ENCODE measurements around the gene SYT7.

The SYT7 gene

DNA sequence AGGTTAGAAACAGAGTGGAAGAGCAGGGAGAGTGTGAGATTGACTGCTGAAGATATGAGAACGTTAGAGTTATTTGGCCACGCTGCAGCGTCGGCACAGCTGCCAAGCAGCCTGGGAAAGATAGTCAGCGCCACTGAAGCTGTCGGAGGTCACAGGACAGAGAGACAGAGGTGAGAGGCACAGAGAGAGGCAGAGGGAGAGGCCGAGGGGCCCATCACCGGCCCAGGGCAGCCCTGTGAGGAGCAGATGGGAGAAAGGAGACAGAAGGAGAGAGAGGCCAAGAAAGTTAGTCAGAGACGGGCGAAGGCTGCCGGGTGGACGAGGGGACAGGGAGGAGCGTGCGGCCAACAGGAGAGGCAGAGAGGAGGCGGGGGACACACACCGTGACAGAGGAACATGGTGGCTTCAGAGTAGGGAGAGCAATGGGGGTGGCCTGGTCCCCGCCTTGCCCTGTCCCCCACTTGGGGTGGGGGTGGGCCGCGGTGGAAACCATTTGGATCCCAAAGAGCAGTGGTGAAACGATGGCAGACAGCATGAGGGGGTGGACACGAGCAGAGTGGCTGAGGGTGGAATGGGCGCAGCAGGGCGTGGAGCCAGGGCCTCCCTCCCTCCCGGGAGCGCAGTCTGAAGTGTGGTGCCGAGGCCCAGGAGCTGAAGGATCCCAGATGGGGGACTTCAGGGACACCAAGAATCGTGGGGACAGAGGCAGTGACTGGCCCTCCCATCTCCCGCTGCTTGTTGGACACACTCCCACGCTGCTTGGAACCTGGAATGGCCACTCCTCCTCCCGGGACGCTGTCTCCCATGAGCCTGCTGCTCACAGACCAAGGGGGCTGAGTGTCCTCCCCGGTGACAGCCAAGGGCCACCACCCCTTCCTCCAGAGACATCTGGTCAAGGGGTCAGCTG lies 45.7 kb downstream of the SYT7 start:
- DNase-seq = no peak

DNA sequence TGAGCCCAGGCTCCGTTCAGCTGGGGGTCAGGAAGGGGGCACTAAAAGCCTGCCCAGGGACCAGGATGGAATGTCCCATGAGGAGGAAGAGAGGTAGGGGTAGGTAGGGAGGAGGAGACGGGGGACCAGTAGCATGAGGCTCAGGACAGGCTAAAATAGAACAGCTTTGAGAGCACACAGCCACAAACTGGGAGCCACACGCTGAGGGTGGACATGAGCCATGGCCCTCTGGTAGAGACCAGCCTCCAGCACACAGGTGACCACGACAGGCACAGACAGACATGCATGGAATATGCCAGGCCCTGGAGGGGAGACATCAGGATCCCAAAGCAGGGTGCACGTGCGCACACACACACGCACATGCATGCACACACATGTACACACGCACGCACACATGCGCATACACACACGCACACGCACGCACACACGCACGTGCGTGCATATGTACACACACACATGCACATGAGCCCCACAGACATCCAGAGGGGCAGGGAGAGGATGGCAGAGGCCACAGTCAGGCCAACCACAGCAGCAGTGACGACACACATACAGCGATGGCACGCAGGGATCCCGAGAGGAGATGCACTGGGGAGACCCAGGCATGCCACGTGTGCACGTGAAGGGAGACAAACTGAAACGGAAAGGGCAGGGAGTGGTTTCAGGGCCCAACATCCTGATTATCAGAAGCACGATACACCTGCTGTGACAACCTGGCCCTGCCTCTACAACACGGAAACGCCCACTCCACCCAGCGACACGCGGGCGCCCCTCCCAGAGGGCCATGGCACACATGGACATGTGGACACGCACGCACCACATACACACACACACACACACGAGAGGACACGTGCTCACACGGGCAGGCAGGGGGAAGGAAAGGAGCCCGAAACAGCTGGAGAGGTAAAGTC lies 46.6 kb downstream of the SYT7 start:
- no peak for DNase-seq

DNA sequence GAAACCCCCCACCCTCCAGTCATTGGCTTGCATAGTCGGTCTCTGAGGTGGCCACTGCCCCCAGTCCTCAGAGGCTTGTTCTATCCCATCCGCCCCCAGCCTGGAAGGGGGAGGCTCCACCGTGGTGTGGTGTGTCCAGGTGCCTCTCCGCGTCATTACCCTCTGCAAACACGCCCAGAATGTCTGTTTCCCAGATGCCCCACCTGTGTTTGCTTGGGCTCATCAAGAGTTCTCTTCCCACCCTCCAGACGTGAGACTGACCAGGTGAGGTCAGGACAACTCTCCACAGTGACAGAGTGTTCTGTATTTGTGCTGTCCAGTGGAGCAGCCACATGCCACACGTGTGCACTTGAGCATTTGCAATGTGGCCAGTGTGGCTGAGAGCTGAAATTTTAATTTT lies 47.5 kb downstream of the SYT7 start:
- no peak for DNase-seq

DNA sequence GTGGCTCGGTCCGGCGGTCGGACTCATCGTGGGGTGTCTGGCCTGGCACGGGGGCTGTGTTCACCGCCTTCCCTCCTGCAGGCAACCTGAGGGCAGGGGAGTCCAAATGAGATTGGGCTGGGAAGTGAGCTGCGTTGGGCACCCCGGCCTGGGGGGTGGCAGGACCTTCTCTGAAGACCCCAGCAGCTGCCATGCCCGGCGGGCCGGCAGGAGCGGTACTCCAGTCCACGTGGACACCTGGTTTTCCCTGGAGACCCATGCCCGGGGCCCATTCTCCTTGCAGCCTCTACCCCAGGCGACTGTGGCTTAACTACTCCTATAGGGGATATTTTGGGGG lies 47.9 kb downstream of the SYT7 start:
- no peak for DNase-seq

DNA sequence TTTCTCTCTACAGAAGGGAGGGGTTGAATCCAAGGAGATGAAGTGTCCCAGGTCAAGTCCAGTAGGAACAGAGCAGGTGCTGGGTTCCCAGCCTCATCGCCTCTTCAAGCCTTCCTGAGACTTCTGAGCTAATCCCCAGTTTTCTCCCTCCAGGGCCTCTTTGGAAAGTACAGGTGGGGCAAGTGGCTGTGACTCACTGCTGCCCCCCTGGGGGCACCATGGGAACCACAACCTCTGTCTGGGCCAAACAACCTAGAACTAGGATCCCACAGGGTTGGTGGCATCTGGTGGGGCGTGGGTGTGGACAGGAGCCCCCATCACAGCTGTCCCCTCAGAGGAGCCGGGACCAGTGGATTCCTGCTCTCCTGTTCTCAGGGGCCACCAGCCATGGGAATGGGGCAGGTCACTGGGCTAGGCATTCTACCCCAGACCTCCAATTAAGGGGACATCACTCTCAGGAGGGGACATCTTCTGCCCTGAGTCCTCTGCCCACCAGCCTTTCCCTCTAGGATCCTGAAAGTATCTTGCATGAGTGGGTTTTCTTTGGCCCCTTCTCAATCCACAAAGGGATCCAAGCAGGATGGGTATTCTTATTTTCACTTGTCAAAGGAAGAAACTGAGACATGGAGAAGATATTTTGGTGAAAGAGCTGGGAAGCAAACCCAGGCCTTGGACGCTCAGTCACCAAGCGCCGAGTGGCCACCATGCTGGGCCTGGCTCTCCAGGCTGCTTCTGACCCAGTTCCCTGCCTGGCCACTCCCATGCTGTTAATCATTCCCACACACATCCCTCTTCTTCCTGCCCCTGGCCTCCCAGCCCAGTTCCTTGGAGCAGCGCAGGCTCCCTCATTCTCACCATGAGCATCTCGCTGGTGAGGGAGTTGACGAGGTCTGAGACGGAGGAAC lies 48.5 kb downstream of the SYT7 start:
- DNase-seq = no peak

DNA sequence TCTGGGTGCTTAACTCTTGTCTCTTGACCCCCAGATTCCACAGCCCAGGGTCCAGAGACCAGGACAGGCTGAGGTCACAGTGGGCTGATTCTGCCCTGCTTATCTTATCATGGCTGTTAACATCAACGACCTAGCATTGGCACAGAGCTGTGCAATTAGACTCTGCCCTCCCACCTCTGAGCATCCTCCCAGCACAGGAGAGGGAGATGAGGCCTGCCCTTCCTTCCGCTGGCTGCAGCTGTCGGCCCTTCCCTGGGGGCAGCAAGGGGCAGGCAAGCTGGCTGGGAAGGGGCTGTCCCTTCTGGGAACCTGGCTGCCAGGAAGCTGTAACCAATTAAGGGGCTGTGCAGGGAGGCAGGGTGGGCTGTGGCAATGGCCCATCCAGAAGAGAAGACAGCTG lies 49.8 kb downstream of the SYT7 start:
- no peak for DNase-seq

DNA sequence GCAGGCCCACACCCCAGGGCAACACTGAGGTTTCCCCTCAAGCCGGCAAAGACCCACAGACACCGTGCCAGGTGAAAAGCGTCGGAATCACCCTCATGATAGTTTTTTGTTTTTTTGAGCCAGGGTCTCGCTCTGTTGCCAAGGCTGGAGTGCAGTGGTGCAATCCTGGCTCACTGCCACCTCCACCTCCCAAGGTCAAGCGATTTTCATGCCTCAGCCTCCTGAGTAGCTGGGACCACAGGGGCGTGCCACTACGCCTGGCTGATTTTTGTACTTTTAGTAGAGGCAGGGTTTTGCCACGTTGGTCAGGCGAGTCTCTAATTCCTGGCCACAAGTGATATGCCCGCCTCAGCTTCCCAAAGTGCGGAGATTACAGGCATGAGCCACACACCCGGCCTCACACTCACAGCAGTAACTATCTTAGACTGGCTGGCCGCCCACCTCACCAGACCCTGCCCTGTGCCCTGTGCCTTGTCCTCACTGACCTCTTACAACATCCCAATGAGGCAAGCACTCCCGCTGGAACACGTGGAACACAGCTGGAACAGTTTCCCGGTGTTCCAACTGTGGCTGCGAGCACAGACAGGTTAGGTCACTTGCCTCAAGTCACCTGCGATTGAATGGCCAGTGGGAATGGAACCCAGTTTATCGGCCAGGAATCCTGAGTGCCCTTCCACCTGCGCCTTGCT lies 51.2 kb downstream of the SYT7 start:
- DNase-seq = no peak

DNA sequence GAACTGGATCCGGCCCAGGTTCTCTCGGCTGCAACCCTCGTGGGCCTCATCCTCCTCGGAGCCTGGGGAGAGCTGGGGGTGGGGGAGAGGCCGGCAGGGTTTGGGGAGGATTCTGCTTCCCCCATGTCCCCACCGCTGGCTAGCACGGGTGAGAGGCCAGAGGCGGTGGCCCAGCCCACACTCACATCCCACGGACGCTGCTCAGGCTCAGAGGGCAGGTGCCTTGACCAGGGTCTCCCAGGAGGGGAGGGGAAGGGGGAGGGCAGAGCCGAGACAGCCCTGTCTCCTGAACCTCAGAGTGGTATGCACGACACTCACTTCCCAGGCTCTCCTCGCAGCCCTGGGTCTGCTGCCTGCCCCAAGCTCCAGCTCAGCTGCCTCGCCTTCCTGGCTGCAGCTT lies 52.8 kb downstream of the SYT7 start:
- DNase-seq = no peak

DNA sequence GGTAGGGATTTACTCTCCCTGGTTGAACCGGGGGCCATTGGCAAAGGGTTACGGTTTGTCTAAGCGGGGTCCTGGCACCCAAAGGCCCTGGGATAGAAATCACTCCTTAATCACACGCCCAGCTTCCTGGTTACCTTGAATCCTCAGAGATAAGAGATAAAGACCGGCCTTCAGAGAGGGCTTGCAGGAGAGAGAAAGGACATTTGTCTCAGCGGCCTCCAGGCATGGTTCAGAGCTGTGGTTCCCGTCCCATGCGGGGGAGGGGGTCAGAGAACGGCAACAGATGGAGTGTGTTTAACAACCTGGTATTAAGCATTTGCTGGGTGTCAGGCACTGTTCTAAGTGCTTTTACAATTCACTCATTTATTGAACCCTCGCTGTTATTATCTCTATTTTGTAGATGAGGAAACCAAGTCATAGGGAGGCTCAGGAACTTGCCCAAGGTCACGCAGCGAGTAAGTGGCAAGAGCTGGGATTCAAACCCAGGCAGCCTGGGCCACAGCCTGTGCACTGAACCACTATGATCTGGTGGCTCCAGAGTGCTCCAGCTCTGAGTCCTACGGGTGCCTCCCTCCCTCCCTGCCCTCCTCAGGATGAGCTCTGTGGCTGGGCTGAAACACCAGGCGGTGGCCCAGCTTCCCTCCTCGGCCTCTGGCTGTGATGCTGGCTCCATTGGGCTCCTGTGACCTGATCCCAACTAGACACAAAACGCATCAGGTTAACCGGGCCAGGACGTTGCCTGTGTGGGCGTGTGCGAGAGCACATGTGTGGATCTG lies 53.7 kb downstream of the SYT7 start:
- no peak for DNase-seq

DNA sequence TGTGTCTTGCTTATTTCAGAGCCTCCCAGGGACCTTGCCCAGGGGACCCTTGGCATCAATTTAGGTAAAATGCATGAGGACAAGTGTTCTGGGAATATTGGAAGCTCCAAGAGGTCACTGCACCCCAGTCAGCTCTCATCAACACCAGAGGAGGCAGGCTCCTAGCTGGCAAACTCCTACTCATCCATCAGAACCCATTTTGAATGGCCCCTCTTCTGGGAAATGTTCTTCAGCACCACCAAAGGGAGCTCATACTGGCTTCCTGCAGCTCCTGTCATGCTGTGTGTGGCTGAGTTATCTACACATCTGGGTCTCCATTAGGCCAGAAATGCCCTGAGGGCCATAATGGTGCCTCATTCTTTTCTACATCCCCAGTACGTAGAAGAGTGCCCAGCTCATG lies 54.6 kb downstream of the SYT7 start:
- no peak for DNase-seq

DNA sequence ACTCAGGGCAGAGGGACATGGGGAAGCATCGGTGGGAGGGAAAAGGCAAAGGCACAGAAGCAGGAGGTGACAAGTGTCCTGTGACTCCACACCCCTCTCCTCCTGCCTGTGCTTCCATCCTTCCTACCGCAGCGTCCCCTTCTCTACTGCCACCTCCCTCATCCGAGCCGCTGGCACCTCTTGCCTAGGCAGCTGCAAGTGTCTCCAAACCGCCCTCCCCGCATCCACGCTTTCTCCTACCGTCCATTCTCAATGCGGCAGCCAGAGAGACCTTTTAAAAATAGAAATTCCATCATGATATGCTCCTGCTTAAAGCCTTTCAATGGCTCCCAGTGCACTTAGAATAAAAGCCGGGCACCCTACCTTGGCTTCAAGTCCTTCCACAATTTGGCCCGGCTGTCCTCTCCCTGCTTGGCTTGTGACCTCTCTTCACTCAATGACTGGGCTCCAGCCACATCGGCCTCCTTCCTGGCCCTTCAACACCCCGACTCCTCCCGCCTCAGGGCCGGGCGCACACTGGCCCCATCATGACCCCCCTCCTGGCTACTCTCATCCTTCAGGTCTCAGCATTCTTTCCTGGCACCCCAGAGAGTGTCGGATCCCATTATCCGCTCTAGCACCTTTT lies 55.8 kb downstream of the SYT7 start:
- no peak for DNase-seq

DNA sequence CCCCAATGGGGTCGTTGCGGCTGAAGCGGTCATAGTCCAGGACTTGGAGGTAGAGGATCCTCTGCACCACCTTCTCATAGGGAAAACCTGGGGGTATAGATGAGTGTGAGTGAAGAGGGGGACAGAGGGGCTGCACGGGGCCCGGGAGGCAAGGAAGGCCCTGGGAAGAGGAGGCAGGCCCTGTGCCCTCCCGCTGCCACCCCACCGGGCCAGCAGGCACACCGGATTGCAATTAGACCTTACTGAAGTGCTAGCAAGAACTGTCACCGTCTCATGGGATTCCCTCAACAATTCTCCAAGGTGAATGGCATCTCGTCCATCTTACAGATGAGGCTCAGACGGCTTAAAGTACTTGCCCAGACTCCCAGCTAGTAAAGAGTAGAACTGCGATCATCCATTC lies 56.4 kb downstream of the SYT7 start:
- DNase-seq = no peak

DNA sequence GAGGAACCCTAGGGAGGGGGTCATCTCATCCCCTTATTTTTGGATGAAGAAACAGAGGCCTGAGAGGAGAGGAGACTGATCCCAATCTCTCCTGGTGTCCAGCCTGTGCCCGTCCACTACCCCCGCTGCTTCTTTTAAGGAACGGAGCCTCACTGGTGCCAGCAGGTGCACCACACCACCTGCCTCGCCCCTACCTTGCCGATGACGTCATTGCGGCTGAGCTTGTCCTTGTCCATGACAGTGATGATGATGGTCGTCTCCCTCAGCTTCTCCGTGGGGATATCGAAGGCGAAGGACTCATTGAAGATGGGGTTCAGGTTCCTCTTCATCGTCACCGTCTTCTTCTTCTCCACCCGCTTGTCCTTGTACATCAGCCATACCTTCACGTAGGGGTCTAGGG lies 58.0 kb downstream of the SYT7 start:
- DNase-seq = no peak

DNA sequence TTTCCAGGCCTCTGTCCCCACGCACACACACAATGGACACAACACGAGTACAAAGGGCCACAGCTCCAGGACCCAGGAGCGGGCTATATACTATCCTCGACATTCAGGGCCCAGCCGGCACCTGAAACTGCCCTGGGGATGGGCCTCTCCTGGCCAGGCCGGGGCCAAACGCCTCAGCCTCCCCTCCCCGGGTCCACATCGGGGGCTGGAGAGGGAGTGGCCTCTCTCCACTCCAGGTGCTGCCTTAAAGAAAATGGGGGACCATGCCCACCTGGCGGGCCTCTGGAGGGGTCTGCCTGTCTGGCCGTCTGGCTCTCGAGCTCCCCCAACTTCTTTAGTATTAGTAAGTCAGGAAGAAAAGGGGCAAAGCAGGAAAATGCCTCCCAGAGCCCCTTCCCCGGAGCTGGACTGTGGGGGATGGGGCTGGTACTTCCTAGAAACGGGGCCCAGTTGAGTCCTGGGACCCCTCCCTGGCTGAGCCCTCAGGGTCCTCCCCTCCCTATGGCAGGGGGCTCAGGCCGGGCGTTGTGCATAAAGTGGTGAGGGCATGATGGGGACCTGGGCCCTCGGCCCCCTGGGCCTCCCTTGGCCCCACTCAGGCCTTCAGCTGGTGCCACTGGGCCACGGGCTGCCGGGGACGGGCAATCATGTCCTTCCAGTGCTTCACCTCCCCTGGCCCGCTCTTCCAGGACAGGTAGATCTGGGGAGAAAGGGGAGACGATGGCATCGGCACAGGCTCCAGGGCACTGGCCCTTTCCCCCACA lies 62.7 kb downstream of the SYT7 start:
- DNase-seq = no peak

DNA sequence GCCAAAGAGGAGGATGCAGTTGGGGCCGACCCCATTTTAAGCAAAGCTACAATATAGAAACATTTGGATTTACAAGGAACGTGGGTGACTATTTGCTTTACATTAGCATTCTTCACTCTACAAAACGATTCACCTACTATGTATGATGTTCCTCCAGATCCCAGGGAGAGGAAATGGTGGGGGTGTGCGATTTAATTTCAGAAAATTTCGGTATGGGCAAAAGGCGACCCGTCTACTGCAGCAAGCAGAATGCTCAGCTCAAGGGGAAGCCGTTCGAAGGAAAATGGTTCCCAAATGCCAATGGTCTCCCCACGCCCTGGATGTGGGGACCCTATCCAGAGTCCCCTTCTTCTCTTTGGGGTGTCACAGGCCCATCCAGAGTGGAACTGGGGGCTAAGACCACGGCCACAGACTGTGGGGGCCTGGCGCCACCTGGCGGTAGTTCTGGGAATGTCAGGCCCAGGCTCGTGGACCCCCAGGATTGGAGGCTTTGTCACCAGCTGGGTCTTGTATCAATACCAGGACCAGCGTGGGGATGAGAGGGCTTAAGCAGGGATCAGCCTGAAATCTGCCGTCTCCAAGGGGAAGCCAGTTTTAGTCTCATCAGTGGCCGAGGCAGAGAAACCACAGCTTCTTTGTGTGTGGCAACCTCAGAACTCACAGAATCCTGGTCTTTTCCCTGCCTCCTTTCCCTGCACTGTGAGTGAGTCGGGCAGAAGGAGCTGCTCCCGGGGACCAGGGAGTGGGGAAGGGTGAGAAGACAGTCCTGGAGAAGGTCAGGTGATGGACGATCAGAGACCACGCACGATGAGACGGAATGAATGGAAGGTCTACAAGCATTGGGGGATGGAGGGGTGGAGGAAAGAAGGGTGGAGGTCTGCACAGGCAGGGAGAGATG lies 64.0 kb downstream of the SYT7 start:
- DNase-seq = peak; percentile 32

DNA sequence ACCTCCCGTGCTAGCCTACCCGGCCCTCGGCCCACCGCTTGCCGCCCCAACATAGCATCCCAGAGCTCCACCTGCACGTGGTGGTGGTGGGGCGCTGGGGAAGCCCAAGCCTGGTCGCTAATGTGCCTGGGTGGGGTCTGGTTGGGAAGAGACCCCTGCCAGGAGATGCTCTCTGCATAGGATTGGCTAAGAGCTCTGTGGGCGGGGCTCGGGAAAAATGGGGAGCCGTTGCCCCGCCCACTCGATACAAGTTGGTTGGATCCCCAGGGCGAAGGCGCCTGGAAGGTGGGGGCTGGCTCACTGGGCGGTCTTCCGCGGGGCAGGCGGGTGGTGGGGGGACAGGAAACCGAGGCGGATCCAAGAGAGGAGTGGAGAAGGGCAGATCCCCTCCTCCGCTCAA lies 64.7 kb downstream of the SYT7 start:
- no peak for DNase-seq

DNA sequence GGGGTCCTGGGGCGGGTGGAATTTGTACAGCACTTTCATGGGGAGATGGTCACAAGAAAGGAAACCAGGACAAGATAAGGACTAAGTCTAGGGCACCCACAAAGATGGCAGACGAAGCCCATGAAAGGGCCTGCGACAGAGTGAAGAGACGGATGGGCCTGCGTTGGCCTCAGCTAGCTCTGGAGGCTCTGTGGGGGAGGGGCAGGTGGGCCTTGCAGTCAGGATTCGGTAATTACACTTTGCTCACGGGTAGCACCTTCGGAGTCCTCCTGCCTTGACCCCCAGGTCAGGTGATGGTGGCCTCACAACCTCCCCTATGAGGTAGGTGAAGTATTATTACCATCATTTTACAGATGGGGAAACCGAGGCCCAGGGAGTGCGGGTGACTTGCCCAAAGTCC lies 65.2 kb downstream of the SYT7 start:
- DNase-seq = no peak

DNA sequence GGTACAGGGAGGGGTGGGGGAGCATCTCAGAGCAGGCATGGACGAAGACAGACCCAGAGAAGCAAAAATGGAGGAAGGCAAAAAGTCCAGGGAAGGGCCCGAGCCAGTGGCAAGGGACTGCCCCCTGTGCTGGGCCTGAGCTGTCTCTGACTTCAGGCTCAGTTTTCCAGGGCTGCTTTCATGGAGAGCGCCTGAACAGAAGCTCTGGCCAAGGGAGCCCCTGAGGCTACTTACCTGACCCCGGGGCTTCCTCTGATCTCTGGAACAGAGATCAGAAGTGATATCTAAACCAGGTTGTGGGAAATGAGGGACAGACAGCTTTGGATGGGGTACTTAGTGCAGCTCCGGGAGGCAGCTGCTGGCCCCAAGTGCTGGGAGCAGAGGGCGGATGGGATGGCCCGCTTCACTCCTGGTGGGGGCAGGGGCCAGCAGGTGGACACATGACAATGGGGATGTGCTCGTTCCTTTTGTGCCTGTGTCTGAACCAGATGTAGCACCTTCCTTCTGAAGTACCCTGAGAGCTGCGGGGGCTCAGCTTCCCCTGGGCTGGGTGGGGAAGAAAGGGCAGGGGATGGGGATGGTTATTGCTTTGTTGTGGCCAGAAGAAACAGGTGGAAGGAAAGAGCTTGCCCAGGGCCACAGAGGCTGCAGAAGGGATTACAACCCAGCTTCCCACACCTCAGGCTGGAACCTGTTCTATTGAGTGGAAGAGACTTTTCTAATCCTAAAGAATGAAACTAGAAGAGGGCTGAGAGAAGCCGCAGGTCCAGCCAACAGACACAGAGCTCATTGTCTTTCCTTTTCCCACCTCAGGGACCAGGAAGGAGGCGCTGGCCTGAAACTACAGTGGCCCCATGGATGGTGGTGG lies 66.6 kb downstream of the SYT7 start:
- no peak for DNase-seq
